Measurements from ENCODE around the gene IL22.

DNA sequence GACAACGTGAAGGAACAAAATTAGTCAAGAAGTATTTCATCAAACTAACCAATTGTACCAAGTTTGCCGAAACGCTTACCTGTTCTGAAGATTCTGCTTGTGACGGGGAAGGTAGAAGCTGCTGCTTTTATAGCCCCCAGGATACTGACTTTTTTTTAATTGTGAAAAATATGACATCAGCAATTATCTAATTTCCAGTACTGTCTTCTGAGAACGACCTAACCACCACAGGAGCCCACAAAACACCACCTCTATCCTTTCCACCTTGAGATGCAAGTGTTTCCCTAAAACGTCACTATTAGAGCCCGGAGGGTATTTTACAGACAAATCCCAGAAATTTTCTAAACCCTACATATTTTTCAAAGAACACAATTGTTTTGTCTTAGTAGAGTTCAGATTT is at the start of gene IL22:
- TF ChIP-seq, protein P1, sequence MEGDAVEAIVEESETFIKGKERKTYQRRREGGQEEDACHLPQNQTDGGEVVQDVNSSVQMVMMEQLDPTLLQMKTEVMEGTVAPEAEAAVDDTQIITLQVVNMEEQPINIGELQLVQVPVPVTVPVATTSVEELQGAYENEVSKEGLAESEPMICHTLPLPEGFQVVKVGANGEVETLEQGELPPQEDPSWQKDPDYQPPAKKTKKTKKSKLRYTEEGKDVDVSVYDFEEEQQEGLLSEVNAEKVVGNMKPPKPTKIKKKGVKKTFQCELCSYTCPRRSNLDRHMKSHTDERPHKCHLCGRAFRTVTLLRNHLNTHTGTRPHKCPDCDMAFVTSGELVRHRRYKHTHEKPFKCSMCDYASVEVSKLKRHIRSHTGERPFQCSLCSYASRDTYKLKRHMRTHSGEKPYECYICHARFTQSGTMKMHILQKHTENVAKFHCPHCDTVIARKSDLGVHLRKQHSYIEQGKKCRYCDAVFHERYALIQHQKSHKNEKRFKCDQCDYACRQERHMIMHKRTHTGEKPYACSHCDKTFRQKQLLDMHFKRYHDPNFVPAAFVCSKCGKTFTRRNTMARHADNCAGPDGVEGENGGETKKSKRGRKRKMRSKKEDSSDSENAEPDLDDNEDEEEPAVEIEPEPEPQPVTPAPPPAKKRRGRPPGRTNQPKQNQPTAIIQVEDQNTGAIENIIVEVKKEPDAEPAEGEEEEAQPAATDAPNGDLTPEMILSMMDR (conservative IDR thresholded peaks at IDR 0.05; ENCODE audit: low read length) = no peak
- TF ChIP-seq EZH2phosphoT487 (IDR thresholded peaks at IDR 0.05; ENCODE audit: borderline replicate concordance, low read depth, low read length) = no peak
